Panc1 (cell line): ENCODE results near the gene SMAD9. TPM values are rescaled to one million over a fixed set of nuclear protein-coding genes. Genes with fewer than 3 reads are reported as not detected.

Source experiments
- ATAC-seq: fragments of 200-7000 bp; cut with Tn5 transposase; 2 replicates; pipeline ENCODE4 v1.9.1; 2020; ENCODE audit warnings: mild to moderate bottlenecking, moderate library complexity
- BruUV-seq: library from RNA; stranded (reverse); fragments of 400-500 nt; replicated peaks from 2 replicates; lab custom pipeline; 2021; lab: Mats Ljungman, UMichigan
- CTCF ChIA-PET: fragments of 300-600 bp; sonication (Branson Sonifier 250); formaldehyde crosslinking; loops from one replicate; lab custom pipeline; 2022; ENCODE audit warnings: antibody characterized with exemption; lab: Charles Lee
- POLR2A ChIA-PET: fragments of 300-600 bp; sonication (Branson Sonifier 250); formaldehyde crosslinking; loops from one replicate; lab custom pipeline; 2022; ENCODE audit warnings: antibody characterized with exemption; lab: Charles Lee
- DNase-seq: peaks from one replicate; pipeline ENCODE4 v3.0.0-alpha.2; 2010; ENCODE audit warnings: low read depth, low spot score
- H3K27ac ChIP-seq: 2 replicates; pipeline ENCODE4 v1.5.1; 2011; ENCODE audit warnings: mild to moderate bottlenecking, low read length, inconsistent platforms
- H3K27me3 ChIP-seq: fragments of 200-500 bp; sonication (Bioruptor generic); 2 replicates; pipeline ENCODE4 v1.6.0; 2014; ENCODE audit warnings: low read length, inconsistent platforms; ENCODE audit not compliant: control insufficient read depth, insufficient read depth
- H3K36me3 ChIP-seq: fragments of 200-500 bp; sonication (Bioruptor generic); 2 replicates; pipeline ENCODE4 v1.5.1; 2014; ENCODE audit warnings: inconsistent platforms, mild to moderate bottlenecking, low read length, moderate library complexity; ENCODE audit not compliant: control insufficient read depth, insufficient read depth
- H3K4me1 ChIP-seq: 2 replicates; pipeline ENCODE4 v1.5.1; 2011; ENCODE audit warnings: inconsistent platforms, mild to moderate bottlenecking, low read length, moderate library complexity; ENCODE audit not compliant: control insufficient read depth, insufficient read depth
- H3K4me3 ChIP-seq, 2 experiments: 2 replicates each; pipeline ENCODE4 v1.5.1; 2011 to 2012; ENCODE audit warnings: low read depth in 2 of 2, low read length in 2 of 2, mild to moderate bottlenecking in 2 of 2, inconsistent platforms in 1 of 2, moderate library complexity in 1 of 2
- H3K9me3 ChIP-seq: fragments of 200-500 bp; sonication (Bioruptor generic); 2 replicates; pipeline ENCODE4 v1.5.1; 2014; ENCODE audit warnings: low read depth, mild to moderate bottlenecking, inconsistent platforms, low read length, moderate library complexity; ENCODE audit not compliant: control insufficient read depth, insufficient read depth
- CTCF ChIP-seq: fragments of 450-650 bp; IDR thresholded peaks from 2 replicates; pipeline ENCODE4 v1.5.1; 2017; ENCODE audit warnings: mild to moderate bottlenecking
- POLR2AphosphoS5 ChIP-seq: IDR thresholded peaks from 2 replicates; pipeline ENCODE4 v1.6.1; 2012; ENCODE audit warnings: mild to moderate bottlenecking, low read depth, low read length, moderate library complexity
- REST ChIP-seq, 2 experiments: IDR thresholded peaks; 2 replicates each; pipeline ENCODE4 v1.6.1; 2011 to 2012; ENCODE audit warnings: low read depth in 2 of 2, control low read depth in 1 of 2, low read length in 1 of 2, mild to moderate bottlenecking in 1 of 2, moderate library complexity in 1 of 2; ENCODE audit not compliant: insufficient read depth in 1 of 2
- SIN3A ChIP-seq: IDR thresholded peaks from 2 replicates; pipeline ENCODE4 v1.6.1; 2012; ENCODE audit warnings: low read depth, mild to moderate bottlenecking, low read length, moderate library complexity, borderline replicate concordance; ENCODE audit not compliant: insufficient read depth
- TCF7L2 ChIP-seq: IDR thresholded peaks from 2 replicates; pipeline ENCODE4 v1.6.1; 2011; ENCODE audit warnings: mild to moderate bottlenecking, low read depth, low read length, inconsistent platforms
- in situ Hi-C: cut with HindIII; loops from 2 replicates; pipeline ENCODE4 v1.10.0; 2016; ENCODE audit warnings: low sequenced_read_pairs, low pct_unique_long_range_greater_than_20kb
- intact Hi-C: fragments of 100-400 bp; cut with micrococcal nuclease; formaldehyde crosslinking; loops from one replicate; pipeline ENCODE4 v1.10.0; 2022; ENCODE audit not compliant: unreplicated experiment
- total RNA-seq: library from RNA; stranded (reverse); gene quantifications from one replicate; pipeline ENCODE4 v1.2.1, GENCODE V29; 2021; ENCODE audit not compliant: unreplicated experiment

SMAD9 gene
- total RNA-seq, 1 experiment from 2014 or later, result 2.4 TPM

DNA sequence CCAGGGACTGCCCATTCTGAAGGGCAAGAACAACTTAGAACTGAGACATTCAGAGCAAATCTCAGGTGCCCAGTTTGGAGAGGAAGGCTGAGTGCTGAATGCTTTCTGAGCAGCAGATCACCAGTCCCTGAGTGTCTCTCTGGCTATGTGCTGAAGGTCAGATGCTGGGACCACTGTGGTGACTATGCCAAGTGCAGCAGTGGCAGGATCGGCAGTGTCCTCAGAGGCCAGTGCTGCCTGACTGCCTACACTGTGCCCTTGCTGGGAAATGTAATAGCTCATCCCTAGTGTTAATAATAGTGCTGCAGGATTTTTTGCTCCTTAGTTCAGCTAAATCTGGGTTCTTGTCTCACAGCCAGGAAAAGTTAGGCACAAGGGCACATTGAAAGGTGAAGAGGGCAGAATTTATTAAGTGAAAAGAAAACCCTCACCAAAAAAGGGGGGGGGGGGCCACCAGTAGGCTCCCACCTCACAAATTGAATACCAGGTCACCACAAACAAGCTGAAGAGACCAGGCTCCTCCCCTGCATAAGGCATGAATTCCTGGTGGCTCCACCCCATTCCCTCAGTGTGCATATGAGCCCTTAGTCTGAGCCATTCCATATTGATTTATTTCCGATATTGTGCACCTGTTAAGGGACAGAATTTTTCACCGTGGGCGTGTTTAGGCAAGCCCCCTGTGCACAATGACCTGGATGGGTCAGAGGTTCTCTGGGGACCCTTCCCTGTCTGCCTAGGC, 82.5 kb downstream of the SMAD9 start:
- ChIA-PET CTCF (no interaction called here), POLR2A (no interaction called here)
- Histone ChIP-seq H3K27ac (no peak overlapping the region), H3K4me1 (no peaks in the 10 kb centered on the region), H3K27me3 (no peaks in the 10 kb centered on the region), H3K9me3 (no peaks in the 10 kb centered on the region), H3K36me3 (no peaks in the 10 kb centered on the region), H3K4me3 (no peak overlapping the region)
- intact Hi-C loops (no loop called here), in situ Hi-C loops (no loop called here)
- no TSS peak for BruUV-seq
- TF ChIP-seq SIN3A, result no peak
- ATAC-seq, result no peak
- DNase-seq, result no peak

DNA sequence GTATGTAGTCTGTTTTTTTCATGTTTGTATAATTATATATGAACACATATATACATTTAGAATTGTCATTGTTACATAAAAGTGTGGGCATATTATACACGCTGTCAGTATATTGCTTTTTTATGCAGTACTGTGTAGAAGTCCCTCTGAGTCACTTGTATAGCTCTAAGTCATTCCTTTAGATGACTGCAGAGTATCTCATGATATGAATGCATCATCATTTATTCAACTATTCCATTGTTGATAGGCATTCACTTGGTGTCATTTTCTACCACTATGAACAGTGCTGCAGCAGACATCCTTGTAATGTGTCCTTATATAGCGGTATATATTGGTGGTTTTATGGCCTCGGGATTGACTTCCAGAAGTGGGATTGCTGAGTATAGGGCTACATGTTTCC, 85.7 kb downstream of the SMAD9 start:
- DNase-seq (no peak), ATAC-seq (no peak)
- TF ChIP-seq CTCF, result no peak
- no peak for TF ChIP-seq TCF7L2
- TF ChIP-seq POLR2AphosphoS5, result no peak
- no peak for TF ChIP-seq SIN3A
- no peak for TF ChIP-seq REST (IDR thresholded peaks at IDR 0.05; ENCODE audit: insufficient read depth in 1 of 2, low read depth in 2 of 2, low read length in 1 of 2)
- Histone ChIP-seq H3K27me3 (no peaks in the 10 kb centered on the region), H3K4me3 (no peak overlapping the region), H3K36me3 (no peaks in the 10 kb centered on the region), H3K4me1 (no peaks in the 10 kb centered on the region), H3K9me3 (no peaks in the 10 kb centered on the region), H3K27ac (no peak overlapping the region)
- intact Hi-C loops (no loop called here), in situ Hi-C loops (no loop called here)
- no TSS peak for BruUV-seq
- POLR2A ChIA-PET, result no interaction called here
- CTCF ChIA-PET, result no interaction called here

DNA sequence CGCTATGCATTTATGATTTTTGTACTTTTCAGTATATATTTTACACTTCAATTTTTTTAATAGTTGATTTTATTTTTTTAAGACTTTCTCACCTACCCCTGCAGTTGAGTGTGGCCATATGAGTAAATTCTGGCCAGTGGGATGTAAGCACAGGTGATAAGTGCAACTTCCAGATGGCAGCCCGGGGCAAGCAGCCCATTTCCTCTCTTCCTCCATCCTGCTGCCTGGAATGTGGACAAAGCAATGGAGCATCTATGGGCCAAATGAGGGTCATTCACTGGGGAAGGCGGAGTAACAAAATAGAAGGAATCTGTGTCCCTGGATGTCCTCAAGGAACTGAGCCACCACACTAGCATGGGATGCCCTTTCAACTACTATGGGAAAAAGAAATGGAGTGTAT, 88.7 kb downstream of the SMAD9 start:
- in situ Hi-C loops (no loop called here), intact Hi-C loops (no loop called here)
- no peak overlapping the region for H3K4me3 ChIP-seq
- no peaks in the 10 kb centered on the region for H3K27me3 ChIP-seq
- no peaks in the 10 kb centered on the region for H3K4me1 ChIP-seq
- no peak overlapping the region for H3K27ac ChIP-seq
- H3K9me3 ChIP-seq, result no peaks in the 10 kb centered on the region
- no peak for ATAC-seq
- peaks cover 7% of the 10 kb centered on the region; the same call in 1 of the 2 replicates for H3K36me3 ChIP-seq
- TF ChIP-seq TCF7L2 (no peak), REST (IDR thresholded peaks at IDR 0.05; ENCODE audit: insufficient read depth in 1 of 2, low read depth in 2 of 2, low read length in 1 of 2) (no peak), CTCF (no peak), POLR2AphosphoS5 (no peak), SIN3A (no peak)
- no peak for DNase-seq
- no TSS peak for BruUV-seq
- POLR2A ChIA-PET, result no interaction called here
- CTCF ChIA-PET, result no interaction called here
